ENCODE measurements around the gene CA6.

DNA sequence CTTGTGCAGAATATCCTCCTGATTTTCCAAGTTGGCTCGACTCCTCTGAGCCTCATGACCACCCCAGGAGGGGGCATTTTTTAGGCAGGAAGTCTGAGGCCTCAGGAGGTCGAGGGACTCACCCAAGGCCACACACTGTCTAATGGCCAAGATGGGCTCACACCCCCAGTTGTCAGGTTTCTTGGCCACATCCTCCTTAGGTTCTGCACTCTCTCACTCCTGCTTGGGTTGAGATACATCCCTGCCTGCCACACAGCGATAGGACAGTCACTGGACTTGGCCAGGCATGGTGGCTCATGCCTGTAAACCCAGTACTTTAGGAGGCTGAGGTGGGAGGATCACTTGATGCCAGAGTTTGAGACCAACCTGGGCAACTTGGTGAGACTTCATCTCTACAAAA lies 4.6 kb downstream of the CA6 start:
- TF ChIP-seq, protein P1, sequence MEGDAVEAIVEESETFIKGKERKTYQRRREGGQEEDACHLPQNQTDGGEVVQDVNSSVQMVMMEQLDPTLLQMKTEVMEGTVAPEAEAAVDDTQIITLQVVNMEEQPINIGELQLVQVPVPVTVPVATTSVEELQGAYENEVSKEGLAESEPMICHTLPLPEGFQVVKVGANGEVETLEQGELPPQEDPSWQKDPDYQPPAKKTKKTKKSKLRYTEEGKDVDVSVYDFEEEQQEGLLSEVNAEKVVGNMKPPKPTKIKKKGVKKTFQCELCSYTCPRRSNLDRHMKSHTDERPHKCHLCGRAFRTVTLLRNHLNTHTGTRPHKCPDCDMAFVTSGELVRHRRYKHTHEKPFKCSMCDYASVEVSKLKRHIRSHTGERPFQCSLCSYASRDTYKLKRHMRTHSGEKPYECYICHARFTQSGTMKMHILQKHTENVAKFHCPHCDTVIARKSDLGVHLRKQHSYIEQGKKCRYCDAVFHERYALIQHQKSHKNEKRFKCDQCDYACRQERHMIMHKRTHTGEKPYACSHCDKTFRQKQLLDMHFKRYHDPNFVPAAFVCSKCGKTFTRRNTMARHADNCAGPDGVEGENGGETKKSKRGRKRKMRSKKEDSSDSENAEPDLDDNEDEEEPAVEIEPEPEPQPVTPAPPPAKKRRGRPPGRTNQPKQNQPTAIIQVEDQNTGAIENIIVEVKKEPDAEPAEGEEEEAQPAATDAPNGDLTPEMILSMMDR (IDR thresholded peaks at IDR 0.05), result no peak
- TF ChIP-seq POLR2A (IDR thresholded peaks at IDR 0.05), result no peak
